Transverse colon (tissue), 4 donors: ENCODE results near the gene CADM1. TPM values are rescaled to one million over a fixed set of nuclear protein-coding genes. Genes with fewer than 3 reads are reported as not detected.

Experiments
- DNase-seq: peaks from one replicate; pipeline ENCODE4 v3.0.0-alpha.2; 2019
- H3K27ac ChIP-seq, 4 donors: fragments of 200-600 bp; sonication (generic); 2 replicates each; pipeline ENCODE4 v1.5.1; 2016 to 2018; ENCODE audit warnings: inconsistent platforms in 4 of 4
- H3K27me3 ChIP-seq: fragments of 200-600 bp; sonication (generic); 2 replicates; pipeline ENCODE4 v1.5.1; 2017; ENCODE audit warnings: inconsistent platforms
- H3K36me3 ChIP-seq, 4 donors: fragments of 200-600 bp; sonication (generic); 2 replicates each; pipeline ENCODE4 v1.5.1; 2017 to 2019; ENCODE audit warnings: inconsistent platforms in 4 of 4
- H3K4me1 ChIP-seq, 4 donors: fragments of 200-600 bp; sonication (generic); 2 replicates each; pipeline ENCODE4 v1.5.1; 2017 to 2020; ENCODE audit warnings: inconsistent platforms in 4 of 4
- H3K4me3 ChIP-seq, 4 donors: fragments of 200-600 bp; sonication (generic); 1 replicate in 1 of 4; 2 replicates in 3 of 4; pipeline versions ENCODE4 v1.5.1 to v1.6.1; 2017 to 2019; ENCODE audit warnings: inconsistent platforms in 4 of 4
- H3K9me3 ChIP-seq, 2 donors: fragments of 200-600 bp; sonication (generic); 2 replicates each; pipeline ENCODE4 v1.5.1; 2017 to 2019; ENCODE audit warnings: inconsistent platforms in 2 of 2
- EP300 ChIP-seq: sonication (generic); formaldehyde crosslinking; IDR thresholded peaks from one replicate; pipeline ENCODE4 v1.6.1; 2017; ENCODE audit warnings: antibody characterized with exemption, low read depth
- POLR2A ChIP-seq: fragments of 450-650 bp; IDR thresholded peaks from one replicate; pipeline ENCODE4 v1.6.1; 2016; ENCODE audit warnings: antibody characterized with exemption, mild to moderate bottlenecking, moderate library complexity
- POLR2AphosphoS5 ChIP-seq, 3 donors: sonication (generic); formaldehyde crosslinking; IDR thresholded peaks; one replicate each; pipeline ENCODE4 v1.6.1; 2016; ENCODE audit warnings: antibody characterized with exemption in 3 of 3
- WGBS, 2 donors: methylation state at CpG; one replicate each; pipeline ENCODE4 v1.1.5; 2018; ENCODE audit warnings: low coverage in 1 of 2; 5-methylcytosine and 5-hydroxymethylcytosine counted together
- in situ Hi-C, 4 donors: fragments of 200-750 bp; cut with MboI; loops; one replicate each; pipeline versions ENCODE4 v1.15.0 to v1.15.1; 2017; ENCODE audit warnings: low sequenced_read_pairs in 3 of 4, low pct_ligation_motif_present in 1 of 4, low pct_unique_long_range_greater_than_20kb in 1 of 4
- intact Hi-C: fragments of 100-400 bp; cut with DNase I; formaldehyde crosslinking; loops from one replicate; pipeline ENCODE4 v1.15.1; 2023; ENCODE audit warnings: low total_unique reads
- total RNA-seq, 4 donors: library from RNA; depleted of rRNA; stranded (reverse); fragments of >200 nt; gene quantifications; one replicate each; pipeline ENCODE4 v1.1.0, GENCODE V29; 2016
- TF ChIP-seq, protein P1 (sequence below), 5 experiments: fragments of 200-600 bp in 3 of 5; fragments of 450-650 bp in 2 of 5; sonication (generic) in 3 of 5; IDR thresholded peaks; 1 replicate in 2 of 5; 2 replicates in 3 of 5; pipeline ENCODE4 v1.5.1; 2016 to 2017; ENCODE audit warnings: antibody characterized with exemption in 5 of 5, inconsistent platforms in 3 of 5, mild to moderate bottlenecking in 2 of 5, moderate library complexity in 1 of 5

The CADM1 gene
- total RNA-seq, 4 donors from 2014 or later: 2.8 to 6.4 (median 3.7) TPM

DNA sequence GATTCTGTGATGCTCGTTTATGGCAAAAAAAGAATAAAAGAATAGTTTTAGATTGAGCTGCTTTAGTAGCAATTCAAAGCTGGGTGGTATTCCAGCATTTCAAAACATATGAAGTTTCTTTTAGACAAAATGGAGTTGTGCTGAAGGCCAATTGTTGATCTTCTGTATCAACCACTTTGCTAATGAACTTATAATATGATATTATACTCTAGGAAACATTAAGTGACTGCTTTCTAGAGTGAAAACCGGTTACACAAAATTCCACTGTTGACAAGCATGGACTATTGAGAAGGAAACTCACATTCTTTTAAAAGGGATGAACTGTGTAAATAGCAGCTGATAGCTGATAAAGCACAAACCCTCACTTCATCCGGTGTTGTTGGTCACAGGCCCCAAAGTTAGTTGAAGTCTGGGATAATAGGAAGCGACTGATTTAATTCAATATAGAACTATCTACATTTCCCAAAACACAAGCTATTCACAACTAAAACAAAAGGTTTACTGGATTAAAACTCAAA, 255.1 kb downstream of the CADM1 start:
- TF ChIP-seq POLR2AphosphoS5 (IDR thresholded peaks at IDR 0.05): no peak
- TF ChIP-seq POLR2A: no peak
- TF ChIP-seq, protein P1, sequence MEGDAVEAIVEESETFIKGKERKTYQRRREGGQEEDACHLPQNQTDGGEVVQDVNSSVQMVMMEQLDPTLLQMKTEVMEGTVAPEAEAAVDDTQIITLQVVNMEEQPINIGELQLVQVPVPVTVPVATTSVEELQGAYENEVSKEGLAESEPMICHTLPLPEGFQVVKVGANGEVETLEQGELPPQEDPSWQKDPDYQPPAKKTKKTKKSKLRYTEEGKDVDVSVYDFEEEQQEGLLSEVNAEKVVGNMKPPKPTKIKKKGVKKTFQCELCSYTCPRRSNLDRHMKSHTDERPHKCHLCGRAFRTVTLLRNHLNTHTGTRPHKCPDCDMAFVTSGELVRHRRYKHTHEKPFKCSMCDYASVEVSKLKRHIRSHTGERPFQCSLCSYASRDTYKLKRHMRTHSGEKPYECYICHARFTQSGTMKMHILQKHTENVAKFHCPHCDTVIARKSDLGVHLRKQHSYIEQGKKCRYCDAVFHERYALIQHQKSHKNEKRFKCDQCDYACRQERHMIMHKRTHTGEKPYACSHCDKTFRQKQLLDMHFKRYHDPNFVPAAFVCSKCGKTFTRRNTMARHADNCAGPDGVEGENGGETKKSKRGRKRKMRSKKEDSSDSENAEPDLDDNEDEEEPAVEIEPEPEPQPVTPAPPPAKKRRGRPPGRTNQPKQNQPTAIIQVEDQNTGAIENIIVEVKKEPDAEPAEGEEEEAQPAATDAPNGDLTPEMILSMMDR (IDR thresholded peaks at IDR 0.05): no peak
- no peak for TF ChIP-seq EP300
- Histone ChIP-seq H3K27me3 (no peaks in the 10 kb centered on the region), H3K9me3 (no peaks in the 10 kb centered on the region), H3K4me3 (no peak overlapping the region), H3K27ac (no peak overlapping the region), H3K4me1 (no peaks in the 10 kb centered on the region), H3K36me3 (no peaks in the 10 kb centered on the region)
- DNase-seq: no peak
- in situ Hi-C loops: no loop called here
- WGBS, 2 donors: 64 to 66% methylated on average over 4 of the region's 4 CpGs
- intact Hi-C loops: no loop called here

DNA sequence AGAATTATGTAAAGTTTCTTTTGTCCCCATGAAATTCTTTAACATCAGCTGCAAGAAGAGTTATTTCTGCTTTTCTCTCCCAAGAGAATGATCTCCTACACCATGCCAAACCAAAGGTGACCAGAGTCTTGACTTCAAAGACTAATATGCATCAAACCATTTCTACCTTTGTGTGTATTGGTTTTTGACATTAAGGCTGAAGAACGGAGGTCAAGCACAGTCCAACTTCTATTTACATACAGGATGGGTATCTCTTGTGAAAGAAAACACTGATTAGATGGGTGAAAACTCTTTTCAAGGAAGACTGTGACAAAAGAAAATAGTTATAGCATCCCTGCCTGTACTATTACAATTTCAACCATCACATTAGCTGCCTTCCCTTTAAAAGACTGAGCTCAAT, 256.3 kb downstream of the CADM1 start:
- Histone ChIP-seq H3K9me3 (no peaks in the 10 kb centered on the region), H3K4me3 (no peak overlapping the region), H3K36me3 (no peaks in the 10 kb centered on the region), H3K27ac (no peak overlapping the region), H3K27me3 (no peaks in the 10 kb centered on the region), H3K4me1 (no peaks in the 10 kb centered on the region)
- intact Hi-C loops (no loop called here), in situ Hi-C loops (no loop called here)
- 70% methylated on average over 1 of the region's 1 CpG; no CpG with 5 or more reads in 1 of the 2 donors for WGBS, 2 donors
- no peak for DNase-seq
- TF ChIP-seq, protein P1 (IDR thresholded peaks at IDR 0.05): no peak
- TF ChIP-seq EP300 (no peak), POLR2A (no peak)

DNA sequence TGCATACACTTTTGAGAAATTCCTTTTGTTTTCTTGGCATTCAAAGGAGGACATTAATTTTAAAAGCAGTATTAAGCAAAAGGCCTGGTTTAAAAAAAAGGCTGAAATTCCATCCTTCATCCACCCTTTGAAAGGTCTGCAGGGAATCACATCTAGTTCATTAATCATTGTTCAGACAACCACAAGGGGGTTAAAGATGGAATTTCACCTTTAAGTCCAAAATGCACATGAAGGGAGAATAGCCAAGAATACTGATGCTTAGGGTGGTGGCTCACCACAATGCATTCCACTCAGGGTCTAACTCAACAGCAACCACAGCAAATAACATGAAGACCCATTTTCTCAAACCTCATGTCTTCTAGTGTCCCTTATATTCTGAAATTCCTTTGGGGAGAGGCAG, 256.9 kb downstream of the CADM1 start:
- intact Hi-C loops (no loop called here), in situ Hi-C loops (no loop called here)
- TF ChIP-seq EP300: no peak
- TF ChIP-seq POLR2AphosphoS5 (IDR thresholded peaks at IDR 0.05): no peak
- TF ChIP-seq POLR2A: no peak
- TF ChIP-seq, protein P1 (IDR thresholded peaks at IDR 0.05): no peak
- no peak overlapping the region for H3K4me3 ChIP-seq
- no peak for DNase-seq
- no peaks in the 10 kb centered on the region for H3K4me1 ChIP-seq
- no peak overlapping the region for H3K27ac ChIP-seq
- H3K9me3 ChIP-seq: no peaks in the 10 kb centered on the region
- no peaks in the 10 kb centered on the region for H3K36me3 ChIP-seq
- no peaks in the 10 kb centered on the region for H3K27me3 ChIP-seq

DNA sequence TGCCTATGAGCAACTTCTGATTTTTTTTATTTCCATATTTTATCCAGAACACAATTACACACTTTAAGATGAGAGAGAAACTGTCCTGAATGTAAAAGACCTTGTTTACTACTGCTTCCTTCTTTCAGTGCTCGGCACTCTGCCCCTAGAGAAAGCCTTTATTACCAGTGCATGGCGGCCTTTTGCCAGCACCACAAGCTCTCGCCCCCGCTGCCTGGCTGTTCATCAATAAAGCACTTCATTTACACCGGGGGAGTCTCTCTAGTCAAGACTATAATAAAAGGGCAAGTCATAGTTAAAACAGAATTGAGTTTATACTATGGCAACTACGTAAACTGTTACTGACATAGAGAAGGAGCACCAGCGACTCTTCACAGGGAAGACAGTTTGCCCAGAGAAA, 259.5 kb downstream of the CADM1 start:
- H3K36me3 ChIP-seq: no peaks in the 10 kb centered on the region
- no peaks in the 10 kb centered on the region for H3K27me3 ChIP-seq
- H3K27ac ChIP-seq: no peak overlapping the region
- 49 to 54% methylated on average over 7 of the region's 7 CpGs for WGBS, 2 donors
- intact Hi-C loops (no loop called here), in situ Hi-C loops (no loop called here)
- TF ChIP-seq EP300 (no peak), POLR2A (no peak), POLR2AphosphoS5 (IDR thresholded peaks at IDR 0.05) (no peak)
- TF ChIP-seq, protein P1 (IDR thresholded peaks at IDR 0.05): no peak
- H3K9me3 ChIP-seq: no peaks in the 10 kb centered on the region
- no peaks in the 10 kb centered on the region for H3K4me1 ChIP-seq
- DNase-seq: no peak
- no peak overlapping the region for H3K4me3 ChIP-seq
